HEK293 (cell line): ENCODE results near the gene ZNF462.

Source experiments
- CTCF ChIP-seq: fragments of 450-650 bp; formaldehyde crosslinking; IDR thresholded peaks from 2 replicates; pipeline ENCODE4 v1.5.1; 2016; ENCODE audit warnings: missing biosample characterization, missing genetic modification characterization
- HOXD13 ChIP-seq: sonication (generic); formaldehyde crosslinking; IDR thresholded peaks from 2 replicates; pipeline ENCODE4 v1.8.0; 2022; ENCODE audit warnings: missing genetic modification reagents, borderline replicate concordance
- MEIS1 ChIP-seq: sonication (generic); formaldehyde crosslinking; IDR thresholded peaks from 2 replicates; pipeline ENCODE4 v1.8.1; 2022; ENCODE audit warnings: missing genetic modification reagents, mild to moderate bottlenecking, borderline replicate concordance
- PRDM4 ChIP-seq: fragments of 450-650 bp; formaldehyde crosslinking; IDR thresholded peaks from 2 replicates; pipeline ENCODE4 v1.5.1; 2017; ENCODE audit warnings: missing biosample characterization, missing genetic modification characterization
- ZNF112 ChIP-seq: fragments of 450-650 bp; formaldehyde crosslinking; IDR thresholded peaks from 2 replicates; pipeline ENCODE4 v1.5.0; 2017; ENCODE audit warnings: missing biosample characterization, missing genetic modification characterization
- ZNF391 ChIP-seq: fragments of 450-650 bp; formaldehyde crosslinking; IDR thresholded peaks from 2 replicates; pipeline ENCODE4 v1.5.1; 2016; ENCODE audit warnings: low read depth, missing biosample characterization, missing genetic modification characterization, borderline replicate concordance
- TF ChIP-seq, protein P1 (sequence below): fragments of 450-650 bp; formaldehyde crosslinking; IDR thresholded peaks from 2 replicates; pipeline ENCODE4 v1.5.1; 2016; ENCODE audit warnings: missing biosample characterization, missing genetic modification characterization

- TF ChIP-seq CTCF (tag by site-specific recombination) (peak; percentile 53; the same call in 1 of the 2 replicates), MEIS1 (CRISPR knock-in tag) (no peak), HOXD13 (no peak), ZNF391 (tag by site-specific recombination) (no peak), ZNF112 (no peak), PRDM4 (peak; percentile 25; the same call in 1 of the 2 replicates)
- TF ChIP-seq, protein P1, sequence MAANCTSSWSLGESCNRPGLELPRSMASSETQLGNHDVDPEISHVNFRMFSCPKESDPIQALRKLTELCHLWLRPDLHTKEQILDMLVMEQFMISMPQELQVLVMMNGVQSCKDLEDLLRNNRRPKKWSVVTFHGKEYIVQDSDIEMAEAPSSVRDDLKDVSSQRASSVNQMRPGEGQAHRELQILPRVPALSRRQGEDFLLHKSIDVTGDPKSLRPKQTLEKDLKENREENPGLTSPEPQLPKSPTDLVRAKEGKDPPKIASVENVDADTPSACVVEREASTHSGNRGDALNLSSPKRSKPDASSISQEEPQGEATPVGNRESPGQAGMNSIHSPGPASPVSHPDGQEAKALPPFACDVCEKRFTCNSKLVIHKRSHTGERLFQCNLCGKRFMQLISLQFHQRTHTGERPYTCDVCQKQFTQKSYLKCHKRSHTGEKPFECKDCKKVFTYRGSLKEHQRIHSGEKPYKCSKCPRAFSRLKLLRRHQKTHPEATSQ = no peak
These were observed at the start of gene ZNF462 for GRCh38 chr9:106862821-106863720.
